ENCODE results near the gene APIP.
A peak's percentile ranks its signal among the peaks of the same experiment; 100 is the strongest.
"Not testable (repeated sequence)": the region's sequence is repeated elsewhere in the genome, so short reads cannot be mapped to it uniquely, and the experiment has no call there.

Gene APIP

GRCh38 chr11:34926101-34926830 is 10.1 kb upstream of the APIP start:
- DNase-seq (ENCODE audit: low read depth): peak; percentile 18

DNA sequence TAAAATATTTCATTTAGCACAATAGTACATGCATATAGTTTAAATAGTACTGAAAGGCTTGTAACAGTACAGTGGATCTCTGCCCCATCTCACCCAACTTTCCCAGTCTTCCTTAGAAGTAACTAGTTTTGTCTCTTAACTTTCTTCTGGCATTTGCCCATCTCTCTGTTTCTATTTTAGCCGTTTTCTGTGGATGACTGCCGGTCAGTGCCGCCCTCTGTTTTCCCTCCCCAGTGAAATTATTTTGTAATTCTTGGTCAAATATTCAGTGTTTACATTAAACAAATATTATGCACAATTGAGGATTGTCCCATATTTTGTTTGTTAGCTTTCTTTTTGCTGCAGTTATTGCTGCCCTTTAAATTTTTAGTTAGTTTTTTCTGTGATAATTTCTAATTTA is 8.5 kb upstream of the APIP start:
- no peak for DNase-seq (ENCODE audit: low read depth)

- DNase-seq (ENCODE audit: low read depth): no peak
Observed at GRCh38 chr11:34921156-34921555, 5.0 kb upstream of the APIP start.

DNA sequence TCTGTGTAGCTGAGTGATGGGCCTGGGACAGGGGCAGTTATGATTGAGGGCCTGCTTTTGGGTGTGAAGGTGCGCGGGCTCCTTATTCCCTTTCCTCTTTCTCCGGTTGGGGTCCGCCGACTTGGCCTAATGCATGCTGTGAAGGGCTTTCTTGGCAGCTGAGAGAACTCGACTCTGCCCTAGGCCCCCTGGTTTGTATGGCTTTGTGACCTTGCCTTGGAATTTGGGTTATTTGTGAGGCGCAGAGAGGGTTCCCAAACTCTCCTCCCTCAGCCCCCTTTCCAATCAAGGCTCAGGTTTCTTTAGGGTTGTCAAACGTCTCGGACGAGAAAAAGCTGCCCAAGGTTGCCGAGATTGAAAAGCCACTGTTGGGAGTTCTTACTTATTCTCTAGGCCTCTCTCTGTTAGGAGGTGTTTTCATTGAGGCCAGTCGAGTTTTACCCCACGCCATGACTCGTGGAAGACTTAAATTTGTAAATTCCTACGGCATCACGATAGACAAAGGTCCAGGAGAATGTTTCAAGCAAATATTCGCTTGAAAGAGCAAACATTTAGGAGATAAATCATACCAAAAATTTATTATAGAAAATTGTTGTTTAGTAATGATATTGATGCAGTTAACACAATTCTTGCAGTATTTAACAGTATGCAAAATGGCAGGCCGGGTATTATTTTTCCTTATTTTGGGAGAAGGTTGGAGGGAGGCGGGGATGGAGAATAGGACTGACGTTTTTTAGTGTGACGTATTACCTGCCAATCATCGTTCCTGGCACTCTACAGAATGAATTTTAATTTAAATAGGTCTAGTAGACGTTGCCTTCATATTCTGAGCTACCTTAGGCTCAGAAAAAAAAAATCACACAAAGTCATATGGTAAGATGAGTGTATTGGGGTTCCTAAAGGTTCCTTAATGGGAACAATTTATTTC is 928 bp upstream of the APIP start:
- DNase-seq (ENCODE audit: low read depth): no peak

- no peak for DNase-seq (ENCODE audit: low read depth)
Observed at GRCh38 chr11:34915136-34916014, 804 bp downstream of the APIP start.

GRCh38 chr11:34913556-34913955 is 2.6 kb downstream of the APIP start:
- DNase-seq (ENCODE audit: low read depth): not testable (repeated sequence)

GRCh38 chr11:34911676-34912075 is 4.5 kb downstream of the APIP start:
- DNase-seq (ENCODE audit: low read depth): no peak

DNA sequence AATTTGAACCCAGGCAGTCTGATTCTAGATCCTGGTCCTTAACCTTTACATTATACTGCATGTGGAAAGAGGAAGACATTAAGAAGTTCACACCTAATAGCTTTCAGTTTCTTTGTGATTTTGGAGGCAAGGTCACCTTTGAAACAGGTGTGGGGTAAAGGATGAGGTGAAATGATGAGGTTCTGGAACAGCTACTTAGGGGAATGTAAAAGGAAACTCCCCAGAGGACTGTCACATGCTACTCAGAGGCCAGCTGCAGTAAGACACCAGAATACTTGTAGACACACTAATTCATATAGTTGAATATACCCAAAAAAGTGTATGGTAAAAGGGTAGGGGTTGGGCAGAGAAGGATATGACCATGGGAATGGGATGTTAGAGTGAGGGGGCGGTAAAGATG is 5.4 kb downstream of the APIP start:
- no peak for DNase-seq (ENCODE audit: low read depth)

DNA sequence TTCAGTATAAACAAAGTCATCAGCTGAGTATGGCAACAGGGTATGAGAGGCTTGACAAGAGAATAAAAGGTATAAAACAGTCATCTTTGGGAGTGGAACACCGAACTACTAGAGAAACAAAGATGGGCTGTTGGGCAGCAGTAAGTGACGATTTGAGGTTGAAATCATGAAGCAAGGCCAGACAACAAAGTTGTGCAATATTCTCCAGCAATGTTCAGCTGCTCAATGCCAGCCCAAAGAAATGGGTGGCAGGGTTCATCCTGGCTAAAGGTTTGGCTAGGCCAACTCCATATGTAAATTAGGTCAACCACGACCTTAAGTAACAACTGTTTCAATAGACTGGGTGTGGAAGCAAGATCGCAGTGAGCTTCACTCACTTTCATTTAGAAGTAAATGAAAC is 6.2 kb downstream of the APIP start:
- no peak for DNase-seq (ENCODE audit: low read depth)

- no peak for DNase-seq (ENCODE audit: low read depth)
Observed at GRCh38 chr11:34909415-34909814, 6.8 kb downstream of the APIP start.

DNA sequence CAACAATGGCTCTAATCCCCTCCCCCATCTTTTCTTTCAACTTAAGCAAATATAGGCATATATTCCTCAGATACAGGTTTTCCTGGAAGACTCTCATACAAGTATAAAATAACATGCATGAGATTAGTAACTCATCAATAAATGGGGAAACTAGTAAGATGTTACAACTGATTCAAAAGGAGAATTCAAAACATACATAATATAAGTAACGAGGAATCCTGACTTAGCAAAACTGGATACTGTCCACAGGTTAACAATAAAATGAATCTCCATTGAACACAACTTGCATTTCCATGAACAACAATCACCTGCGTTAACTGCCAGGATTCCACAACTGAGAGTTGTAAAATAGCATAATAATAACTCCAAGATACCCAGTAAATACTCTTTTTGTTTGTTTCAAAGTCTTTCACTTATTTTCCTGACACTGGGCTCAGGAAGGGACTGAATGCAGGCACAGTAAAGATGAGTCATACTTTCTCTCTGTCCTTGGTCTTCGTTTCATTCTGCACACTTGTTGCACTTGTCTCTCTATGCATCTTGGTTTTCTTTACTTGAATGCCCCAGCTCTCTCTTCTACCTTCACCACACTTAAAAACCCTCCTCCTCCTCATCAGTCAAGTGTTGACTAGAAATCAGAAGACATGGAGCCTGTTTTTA is 8.1 kb downstream of the APIP start:
- no peak for DNase-seq (ENCODE audit: low read depth)

DNA sequence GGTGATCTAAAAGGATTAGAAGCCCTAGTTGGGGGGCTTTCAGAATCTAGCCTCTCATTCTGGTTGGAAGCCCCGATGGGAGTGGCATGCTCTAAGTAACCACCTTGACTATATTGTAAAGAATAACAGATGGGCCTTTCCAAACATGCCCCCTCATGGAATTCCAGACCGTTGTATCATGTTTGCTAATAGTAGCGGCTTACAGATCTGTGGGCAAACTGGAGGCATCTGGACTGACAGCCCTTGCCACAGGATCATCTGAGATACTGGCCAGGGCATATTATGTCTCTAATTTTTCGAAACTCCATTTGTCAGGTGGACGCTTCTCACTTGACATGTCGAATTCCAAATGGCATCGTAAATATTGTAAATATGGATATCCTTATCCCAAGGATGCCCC is 10.5 kb downstream of the APIP start:
- DNase-seq (ENCODE audit: low read depth): no peak

DNA sequence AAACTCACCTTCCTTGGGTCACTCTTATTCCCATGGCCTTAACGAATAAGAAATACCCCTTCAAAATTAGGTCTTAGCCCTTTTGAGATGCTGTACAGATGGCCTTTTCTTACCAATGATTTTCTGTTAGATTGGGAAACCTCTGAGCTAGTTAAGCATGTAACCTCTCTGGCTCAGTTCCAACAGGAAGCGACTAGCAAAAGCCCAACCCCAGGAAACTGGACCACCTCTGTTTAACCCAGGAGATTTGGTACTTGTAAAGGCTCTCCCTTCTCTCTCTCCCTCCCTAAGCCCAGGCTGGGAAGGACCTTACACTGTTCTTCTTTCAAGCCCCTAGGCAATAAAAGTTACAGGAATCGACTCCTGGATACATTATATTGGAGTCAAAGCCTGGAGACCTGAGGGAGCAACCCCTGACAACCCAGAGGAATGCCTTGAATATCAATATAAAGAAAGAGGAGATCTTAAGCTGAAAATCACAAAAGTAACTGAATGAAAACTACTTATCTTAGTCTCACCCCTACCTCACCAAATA is 11.7 kb downstream of the APIP start:
- no peak for DNase-seq (ENCODE audit: low read depth)

- no peak for DNase-seq (ENCODE audit: low read depth)
Observed at GRCh38 chr11:34899633-34900016, 16.6 kb downstream of the APIP start.

GRCh38 chr11:34898474-34898873 is 17.7 kb downstream of the APIP start:
- DNase-seq (ENCODE audit: low read depth): no peak

DNA sequence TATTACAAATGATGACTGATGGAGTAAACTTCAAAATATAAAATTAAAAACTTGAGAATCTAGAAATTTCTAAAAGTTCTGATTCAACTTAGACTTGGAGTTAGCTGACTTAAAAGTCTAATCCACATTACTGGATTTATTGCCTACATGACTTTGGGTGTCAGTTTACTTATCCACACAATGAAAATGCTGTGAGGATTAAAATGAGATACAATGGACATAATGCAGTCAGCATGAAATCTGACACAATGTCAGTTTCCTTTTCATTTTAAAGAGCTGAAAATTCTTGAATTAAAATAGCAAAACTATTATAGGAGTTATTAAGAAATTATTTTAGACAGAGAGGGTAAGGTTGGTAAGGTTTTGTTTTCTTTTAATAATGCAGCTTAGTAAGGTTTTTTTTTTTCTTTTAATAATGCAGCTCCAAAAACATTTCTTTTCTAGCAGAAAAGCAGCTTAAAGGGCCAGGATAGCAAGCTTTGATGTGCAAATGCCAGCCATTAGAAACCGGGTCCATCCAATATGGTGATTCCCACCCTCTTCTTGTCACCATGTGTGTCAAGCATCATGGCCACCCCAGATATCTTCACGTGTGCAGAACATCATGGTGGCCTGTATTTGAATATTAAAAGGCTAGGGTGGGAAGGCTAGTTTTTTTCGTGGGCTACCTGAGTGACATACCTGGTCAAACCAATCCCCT is 18.9 kb downstream of the APIP start:
- DNase-seq (ENCODE audit: low read depth): no peak

GRCh38 chr11:34896191-34896590 is 20.0 kb downstream of the APIP start:
- not testable (repeated sequence) for DNase-seq (ENCODE audit: low read depth)

DNA sequence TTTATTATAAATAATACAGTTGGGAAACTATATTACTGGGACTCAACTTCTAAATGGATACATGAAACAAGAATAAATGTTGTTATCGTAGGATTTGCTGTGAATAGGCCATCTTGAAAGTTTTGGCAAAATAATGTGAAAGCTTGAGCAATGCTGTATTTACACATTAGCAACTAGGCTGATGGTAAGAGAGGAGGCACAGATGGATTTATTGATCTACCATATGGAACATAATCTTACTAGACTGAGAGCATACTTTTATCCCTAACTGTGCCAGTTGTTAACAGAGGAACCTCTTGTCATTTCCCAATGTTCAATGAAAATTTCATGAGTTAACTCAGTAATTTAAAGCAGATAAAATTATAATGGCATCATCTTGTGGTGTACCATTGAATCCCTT is 22.8 kb downstream of the APIP start:
- DNase-seq (ENCODE audit: low read depth): no peak

DNA sequence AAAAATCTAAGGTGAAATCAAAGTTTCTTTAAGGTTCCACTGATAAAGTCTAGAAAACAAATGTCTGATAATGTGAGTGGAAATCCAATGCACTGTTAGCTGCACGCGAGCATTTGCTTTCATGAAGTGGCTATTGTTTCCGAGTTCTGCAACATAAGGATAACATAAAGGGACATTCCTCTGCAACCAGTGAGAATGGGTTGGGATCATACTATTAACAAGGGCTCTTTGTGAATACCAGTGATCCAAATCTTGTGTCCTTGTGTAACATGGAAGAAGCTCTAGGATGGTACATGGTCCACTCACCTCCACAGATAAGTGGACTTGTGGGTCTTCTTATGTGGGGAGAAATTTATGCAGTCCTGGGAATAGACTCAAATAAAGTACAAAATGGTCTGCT is 24.6 kb downstream of the APIP start:
- no peak for DNase-seq (ENCODE audit: low read depth)

GRCh38 chr11:34890812-34891211 is 25.4 kb downstream of the APIP start:
- no peak for DNase-seq (ENCODE audit: low read depth)

DNA sequence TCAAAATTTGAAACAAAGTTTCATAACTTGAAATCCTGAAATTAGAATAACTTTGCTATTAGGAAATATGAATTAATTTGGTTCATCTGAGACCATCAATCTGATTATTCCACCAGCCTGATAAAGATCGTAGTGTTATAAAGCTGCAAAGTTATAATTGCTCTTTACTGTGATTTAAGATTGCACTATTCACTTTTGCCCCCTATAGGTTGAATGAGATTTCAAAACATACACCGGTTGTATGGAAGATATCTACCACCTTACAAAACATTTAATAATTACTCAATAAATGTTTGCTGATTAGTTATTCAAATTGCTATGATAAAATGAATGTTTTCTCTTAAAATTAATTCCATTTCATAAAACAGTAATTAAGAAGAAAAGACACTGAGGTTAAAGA is 26.1 kb downstream of the APIP start:
- DNase-seq (ENCODE audit: low read depth): no peak
